PC-3 (cell line): ENCODE data around the gene RGL3. TPM values are rescaled to one million over a fixed set of nuclear protein-coding genes. Genes with fewer than 3 reads are reported as not detected.

Source experiments
- ATAC-seq: fragments of 200-7000 bp; cut with Tn5 transposase; 2 replicates; pipeline ENCODE4 v1.9.1; 2020; ENCODE audit warnings: mild to moderate bottlenecking, moderate library complexity
- BruUV-seq: library from RNA; stranded (reverse); fragments of 400-500 nt; replicated peaks from 2 replicates; lab custom pipeline; 2021; lab: Mats Ljungman, UMichigan
- CTCF ChIA-PET: fragments of 300-600 bp; sonication (Branson Sonifier 250); formaldehyde crosslinking; loops from one replicate; lab custom pipeline; 2022; ENCODE audit warnings: antibody characterized with exemption; lab: Charles Lee
- POLR2A ChIA-PET: fragments of 300-600 bp; sonication (Branson Sonifier 250); formaldehyde crosslinking; loops from one replicate; lab custom pipeline; 2022; ENCODE audit warnings: antibody characterized with exemption; ENCODE audit not compliant: unreplicated experiment; lab: Charles Lee
- DNase-seq: peaks from one replicate; pipeline ENCODE4 v3.0.0-alpha.2; 2015
- H2AFZ ChIP-seq: fragments of 300-600 bp; sonication (generic); 2 replicates; pipeline ENCODE4 v1.6.0; 2016; ENCODE audit warnings: antibody characterized with exemption, low read length
- H3F3A ChIP-seq: fragments of 300-600 bp; sonication (generic); one replicate; pipeline ENCODE4 v1.6.0; 2017; ENCODE audit warnings: antibody characterized with exemption, low read length, control low read depth, mild to moderate bottlenecking; ENCODE audit not compliant: unreplicated experiment
- H3K27ac ChIP-seq: fragments of 300-600 bp; sonication (generic); 2 replicates; pipeline ENCODE4 v1.5.1; 2016; ENCODE audit warnings: mild to moderate bottlenecking, low read length
- H3K27me3 ChIP-seq: fragments of 300-600 bp; sonication (generic); 2 replicates; pipeline ENCODE4 v1.6.1; 2016; ENCODE audit warnings: low read length, mixed read lengths
- H3K36me3 ChIP-seq: fragments of 300-600 bp; sonication (generic); 2 replicates; pipeline ENCODE4 v1.6.1; 2016; ENCODE audit warnings: low read depth, mixed run types, low read length, mixed read lengths
- H3K4me1 ChIP-seq: fragments of 300-600 bp; sonication (generic); 2 replicates; pipeline ENCODE4 v1.5.1; 2016; ENCODE audit warnings: low read length; ENCODE audit not compliant: insufficient read depth
- H3K4me2 ChIP-seq: fragments of 300-600 bp; sonication (generic); 2 replicates; pipeline ENCODE4 v1.6.0; 2016; ENCODE audit warnings: low read length
- H3K4me3 ChIP-seq: fragments of 300-600 bp; sonication (generic); 2 replicates; pipeline ENCODE4 v1.5.1; 2016; ENCODE audit warnings: mild to moderate bottlenecking, low read length, mixed read lengths
- H3K79me2 ChIP-seq: fragments of 300-600 bp; sonication (generic); 2 replicates; pipeline ENCODE4 v1.6.1; 2017; ENCODE audit warnings: low read length, mixed read lengths
- H3K9ac ChIP-seq: fragments of 300-600 bp; sonication (generic); 2 replicates; pipeline ENCODE4 v1.6.0; 2016; ENCODE audit warnings: mild to moderate bottlenecking, low read length
- H3K9me2 ChIP-seq: fragments of 300-600 bp; sonication (generic); replicated peaks from 2 replicates; pipeline ENCODE4 v1.6.1; 2016; ENCODE audit warnings: mixed run types, low read length, mixed read lengths
- H3K9me3 ChIP-seq: fragments of 300-600 bp; sonication (generic); 2 replicates; pipeline ENCODE4 v1.6.1; 2016; ENCODE audit warnings: low read length, mixed read lengths
- H4K20me1 ChIP-seq: fragments of 300-600 bp; sonication (generic); 2 replicates; pipeline ENCODE4 v1.6.1; 2016; ENCODE audit warnings: low read length, mixed read lengths
- CTCF ChIP-seq: fragments of 300-600 bp; sonication (generic); conservative IDR thresholded peaks from 2 replicates; pipeline ENCODE4 v1.5.1; 2017; ENCODE audit warnings: antibody characterized with exemption, low read depth, mild to moderate bottlenecking, low read length
- EZH2 ChIP-seq: fragments of 300-600 bp; sonication (generic); IDR thresholded peaks from one replicate; pipeline ENCODE4 v1.6.1; 2017; ENCODE audit warnings: antibody characterized with exemption, mild to moderate bottlenecking, low read length; ENCODE audit not compliant: unreplicated experiment
- EZH2phosphoT487 ChIP-seq: fragments of 300-600 bp; sonication (generic); IDR thresholded peaks from 2 replicates; pipeline ENCODE4 v1.6.1; 2018; ENCODE audit warnings: mild to moderate bottlenecking, antibody characterized with exemption, low read length, borderline replicate concordance
- intact Hi-C: fragments of 100-400 bp; cut with micrococcal nuclease; formaldehyde crosslinking; loops from 2 replicates; pipeline ENCODE4 v1.9.0; 2023
- total RNA-seq: library from RNA; depleted of rRNA; stranded (reverse); fragments of >200 nt; gene quantifications from 2 replicates; pipeline ENCODE4 v1.2.3, GENCODE V29; 2014

RGL3 gene
- total RNA-seq, 1 experiment from 2014 or later, result 23.5 TPM

DNA sequence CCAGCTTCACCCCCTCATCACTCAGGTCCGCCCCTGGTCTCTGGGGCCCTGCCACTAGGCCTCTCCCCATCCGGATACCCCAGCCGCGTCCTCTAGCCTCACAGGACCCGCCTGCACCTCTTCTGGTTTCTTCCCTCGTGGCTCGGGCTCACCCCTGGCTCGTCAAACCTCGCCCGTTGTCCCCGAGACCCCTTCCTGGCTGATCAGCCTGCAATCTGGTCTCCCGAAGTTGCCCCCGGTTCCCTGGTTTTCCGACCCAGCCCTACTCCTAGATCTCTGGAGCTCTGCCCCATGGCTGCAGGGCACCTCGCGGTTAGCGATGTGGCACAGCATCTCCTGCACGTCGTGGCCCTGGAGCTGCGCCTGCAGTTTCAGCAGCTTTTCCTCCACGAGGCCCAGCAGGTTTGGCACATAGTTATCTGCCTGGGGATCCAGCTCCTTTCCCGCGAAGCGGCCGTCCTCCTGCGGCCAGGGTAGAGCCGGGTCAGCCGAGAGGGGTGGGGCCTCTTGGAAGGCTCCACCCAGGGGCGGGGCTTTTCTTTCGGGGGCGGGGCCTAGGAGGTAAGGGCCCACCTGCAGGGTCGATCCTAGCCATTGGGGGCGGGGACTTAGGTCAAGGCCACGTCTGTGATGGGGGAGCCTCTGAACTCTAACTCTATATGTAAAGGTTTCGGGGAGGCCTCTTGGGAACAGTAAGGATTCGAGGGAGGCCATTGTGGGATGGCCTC lies 2.4 kb upstream of the RGL3 start:
- H3K9ac ChIP-seq, result no peak overlapping the region
- no peak overlapping the region for H3K4me3 ChIP-seq
- H3F3A ChIP-seq, result no peaks in the 10 kb centered on the region
- POLR2A ChIA-PET, result no interaction called here
- no peaks in the 10 kb centered on the region for H4K20me1 ChIP-seq
- H3K4me1 ChIP-seq, result no peaks in the 10 kb centered on the region
- no peaks in the 10 kb centered on the region for H3K36me3 ChIP-seq
- TF ChIP-seq EZH2, result no peak
- TF ChIP-seq CTCF, result no peak
- TF ChIP-seq EZH2phosphoT487, result no peak
- intact Hi-C loops, result no loop called here
- no peaks in the 10 kb centered on the region for H3K9me3 ChIP-seq
- no peaks in the 10 kb centered on the region for H3K27me3 ChIP-seq
- no peak overlapping the region for H3K4me2 ChIP-seq
- CTCF ChIA-PET, result interaction anchor here (0.5 kb wide), 1 partner anchor 13 kb away, joined by 4 read pairs; the partner anchor contains the start of gene ODAD3
- H2AFZ ChIP-seq, result no peak overlapping the region
- H3K27ac ChIP-seq, result no peak overlapping the region
- no peaks in the 10 kb centered on the region for H3K79me2 ChIP-seq
- DNase-seq, result no peak
- no peak for ATAC-seq
- H3K9me2 ChIP-seq, result no peaks in the 10 kb centered on the region
- no TSS peak for BruUV-seq

DNA sequence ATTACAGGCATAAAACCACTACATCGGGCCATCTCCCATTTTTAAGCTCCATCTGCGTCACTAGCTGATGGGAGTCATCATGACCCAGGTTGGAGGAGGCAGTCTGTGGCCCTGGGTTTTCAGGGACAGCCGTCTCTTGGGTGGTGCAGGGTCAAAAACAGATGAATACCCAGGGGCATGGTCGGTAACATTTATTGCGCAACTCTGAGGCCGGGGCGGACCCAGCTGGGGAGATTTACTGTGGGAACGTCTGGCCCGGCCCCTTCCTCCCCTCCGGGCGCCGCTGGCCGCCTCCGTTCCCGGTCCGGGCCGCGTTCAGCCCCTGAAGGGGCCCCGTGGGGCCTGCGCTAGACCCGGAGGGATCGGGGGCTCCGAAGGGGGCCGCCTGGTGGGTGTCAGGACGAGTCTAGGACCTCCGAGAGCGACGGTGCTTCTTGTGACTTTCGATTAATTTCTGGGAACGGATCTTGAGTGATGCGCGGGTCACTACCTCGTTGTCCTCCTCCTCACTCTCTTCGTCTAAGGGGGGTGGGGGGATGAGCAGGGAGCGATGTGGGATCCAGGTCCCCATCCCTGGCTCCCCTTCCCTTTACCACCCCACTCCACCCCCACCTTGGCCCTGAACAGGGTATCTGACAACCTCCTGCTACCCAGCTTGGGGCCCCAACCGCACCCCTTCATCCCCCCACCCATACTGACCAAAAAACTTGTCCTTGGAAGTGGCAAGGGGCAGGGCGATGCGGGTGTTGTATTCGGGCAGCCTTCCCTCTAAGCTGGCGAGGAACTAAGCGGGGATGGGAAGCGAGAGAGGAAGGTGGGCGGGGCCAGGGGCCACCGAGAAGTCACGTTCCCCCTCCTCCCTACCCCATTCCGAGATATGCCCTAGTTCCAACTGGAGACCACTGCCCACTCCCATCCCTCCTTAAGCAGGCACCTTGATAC lies 1.6 kb upstream of the RGL3 start:
- BruUV-seq, result no TSS peak
- TF ChIP-seq EZH2phosphoT487 (no peak), EZH2 (no peak), CTCF (no peak)
- Histone ChIP-seq H3K9ac (no peak overlapping the region), H2AFZ (no peak overlapping the region), H3K27me3 (no peaks in the 10 kb centered on the region), H4K20me1 (no peaks in the 10 kb centered on the region), H3K79me2 (no peaks in the 10 kb centered on the region), H3K4me2 (no peak overlapping the region), H3K9me3 (no peaks in the 10 kb centered on the region), H3K9me2 (no peaks in the 10 kb centered on the region), H3K4me1 (no peaks in the 10 kb centered on the region), H3K36me3 (no peaks in the 10 kb centered on the region), H3F3A (no peaks in the 10 kb centered on the region), H3K4me3 (no peak overlapping the region), H3K27ac (no peak overlapping the region)
- intact Hi-C loops, result no loop called here
- CTCF ChIA-PET, result interaction anchor here (0.5 to 1.9 kb wide), 3 partner anchors 14 to 40 kb away, joined by 4 to 6 read pairs (median 4); partner anchors contain the start of genes ODAD3 and PRKCSH
- no peak for ATAC-seq
- no peak for DNase-seq
- POLR2A ChIA-PET, result no interaction called here
